ENCODE results near the gene CUL7. TPM values are rescaled to one million over a fixed set of nuclear protein-coding genes. Genes with fewer than 3 reads are reported as not detected.
"Not testable (repeated sequence)": the region's sequence is repeated elsewhere in the genome, so short reads cannot be mapped to it uniquely, and the experiment has no call there.

CUL7 gene
- polyA plus RNA-seq, 2 donors = 5.1 to 5.5 TPM

GRCh38 chr6:43013097-43013842, 40.4 kb downstream of the CUL7 start:
- H3K4me1 ChIP-seq (ENCODE audit: control insufficient read depth in 2 of 2, insufficient read depth in 2 of 2, low read length in 1 of 2) = peaks cover 2 to 10% of the 10 kb centered on the region in 2 donors
- peak overlapping the region; percentile 60 to 64 for H3K4me3 ChIP-seq (ENCODE audit: low read depth in 1 of 2, low read length in 2 of 2)
- H3K27ac ChIP-seq (ENCODE audit: low read depth in 2 of 2, low read length in 1 of 2) = peak overlapping the region; percentile 60 to 88
- H3K27me3 ChIP-seq (ENCODE audit: control insufficient read depth in 1 of 2, insufficient read depth in 2 of 2, low read length in 2 of 2) = no peaks in the 10 kb centered on the region
- 1 to 2% methylated on average over 25 of the region's 25 CpGs for WGBS, 2 donors
- H3K36me3 ChIP-seq (ENCODE audit: control insufficient read depth in 2 of 2, insufficient read depth in 2 of 2, low read length in 1 of 2) = peaks cover 16 to 38% of the 10 kb centered on the region in 2 donors
- no peaks in the 10 kb centered on the region for H3K9me3 ChIP-seq (ENCODE audit: control insufficient read depth in 2 of 2, insufficient read depth in 1 of 2, low read depth in 1 of 2, low read length in 1 of 2)

- peaks cover 17 to 38% of the 10 kb centered on the region in 2 donors for H3K36me3 ChIP-seq (ENCODE audit: control insufficient read depth in 2 of 2, insufficient read depth in 2 of 2, low read length in 1 of 2)
- H3K27me3 ChIP-seq (ENCODE audit: control insufficient read depth in 1 of 2, insufficient read depth in 2 of 2, low read length in 2 of 2) = no peaks in the 10 kb centered on the region
- no peak overlapping the region for H3K27ac ChIP-seq (ENCODE audit: low read depth in 2 of 2, low read length in 1 of 2)
- H3K4me1 ChIP-seq (ENCODE audit: control insufficient read depth in 2 of 2, insufficient read depth in 2 of 2, low read length in 1 of 2) = peaks cover 2 to 10% of the 10 kb centered on the region in 2 donors
- H3K4me3 ChIP-seq (ENCODE audit: low read depth in 1 of 2, low read length in 2 of 2) = no peak overlapping the region
- H3K9me3 ChIP-seq (ENCODE audit: control insufficient read depth in 2 of 2, insufficient read depth in 1 of 2, low read depth in 1 of 2, low read length in 1 of 2) = no peaks in the 10 kb centered on the region
- 70 to 76% methylated on average over 6 of the region's 6 CpGs for WGBS, 2 donors
Observed at GRCh38 chr6:43012364-43012763, 41.3 kb downstream of the CUL7 start.

DNA sequence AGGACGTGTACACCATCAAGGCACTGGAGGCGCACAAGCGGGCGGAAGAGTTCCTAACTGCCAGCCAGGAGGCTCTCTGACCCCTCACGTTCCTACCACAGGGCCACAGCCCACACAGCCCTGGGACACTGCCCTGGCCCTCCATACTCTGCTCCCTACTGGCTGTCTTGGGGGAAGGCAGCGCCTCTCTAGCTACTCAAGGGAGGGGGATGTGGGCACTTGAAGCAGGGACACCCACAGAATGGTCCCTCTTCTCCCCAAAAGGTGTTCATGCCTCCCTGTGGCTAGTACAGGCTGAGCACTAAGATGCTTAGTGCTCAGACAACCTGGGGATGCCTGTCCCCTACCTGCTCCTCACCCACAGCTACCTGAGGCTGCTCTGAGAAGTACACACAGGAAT, 42.4 kb downstream of the CUL7 start:
- Histone ChIP-seq H3K27me3 (ENCODE audit: control insufficient read depth in 1 of 2, insufficient read depth in 2 of 2, low read length in 2 of 2) (no peaks in the 10 kb centered on the region), H3K4me3 (ENCODE audit: low read depth in 1 of 2, low read length in 2 of 2) (no peak overlapping the region), H3K27ac (ENCODE audit: low read depth in 2 of 2, low read length in 1 of 2) (no peak overlapping the region), H3K4me1 (ENCODE audit: control insufficient read depth in 2 of 2, insufficient read depth in 2 of 2, low read length in 1 of 2) (peaks cover 2% of the 10 kb centered on the region in 2 donors), H3K36me3 (ENCODE audit: control insufficient read depth in 2 of 2, insufficient read depth in 2 of 2, low read length in 1 of 2) (peaks cover 21 to 46% of the 10 kb centered on the region in 2 donors), H3K9me3 (ENCODE audit: control insufficient read depth in 2 of 2, insufficient read depth in 1 of 2, low read depth in 1 of 2, low read length in 1 of 2) (no peaks in the 10 kb centered on the region)
- 76 to 80% methylated on average over 6 of the region's 6 CpGs for WGBS, 2 donors

DNA sequence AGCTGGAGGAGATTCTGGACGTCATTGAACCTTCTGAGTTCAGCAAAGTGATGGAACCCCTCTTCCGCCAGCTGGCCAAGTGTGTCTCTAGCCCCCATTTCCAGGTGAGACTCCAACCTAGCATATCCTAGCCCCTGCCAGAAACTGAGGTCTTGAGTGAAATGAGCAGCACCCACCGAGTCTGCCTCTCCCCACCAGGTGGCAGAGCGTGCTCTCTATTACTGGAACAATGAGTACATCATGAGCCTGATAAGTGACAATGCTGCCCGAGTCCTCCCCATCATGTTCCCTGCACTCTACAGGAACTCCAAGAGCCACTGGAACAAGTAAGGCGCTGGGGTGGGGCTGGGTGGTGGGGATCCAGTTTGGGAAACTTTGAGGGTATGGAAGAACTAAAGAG, 44.5 kb downstream of the CUL7 start:
- 61 to 66% methylated on average over 6 of the region's 6 CpGs for whole genome bisulfite sequencing, 2 donors
- Histone ChIP-seq H3K4me3 (ENCODE audit: low read depth in 1 of 2, low read length in 2 of 2) (no peak overlapping the region), H3K4me1 (ENCODE audit: control insufficient read depth in 2 of 2, insufficient read depth in 2 of 2, low read length in 1 of 2) (peaks cover 0 to 2% of the 10 kb centered on the region in 2 donors), H3K27ac (ENCODE audit: low read depth in 2 of 2, low read length in 1 of 2) (no peak overlapping the region), H3K27me3 (ENCODE audit: control insufficient read depth in 1 of 2, insufficient read depth in 2 of 2, low read length in 2 of 2) (no peaks in the 10 kb centered on the region), H3K9me3 (ENCODE audit: control insufficient read depth in 2 of 2, insufficient read depth in 1 of 2, low read depth in 1 of 2, low read length in 1 of 2) (no peaks in the 10 kb centered on the region), H3K36me3 (ENCODE audit: control insufficient read depth in 2 of 2, insufficient read depth in 2 of 2, low read length in 1 of 2) (peaks cover 21 to 49% of the 10 kb centered on the region in 2 donors)

DNA sequence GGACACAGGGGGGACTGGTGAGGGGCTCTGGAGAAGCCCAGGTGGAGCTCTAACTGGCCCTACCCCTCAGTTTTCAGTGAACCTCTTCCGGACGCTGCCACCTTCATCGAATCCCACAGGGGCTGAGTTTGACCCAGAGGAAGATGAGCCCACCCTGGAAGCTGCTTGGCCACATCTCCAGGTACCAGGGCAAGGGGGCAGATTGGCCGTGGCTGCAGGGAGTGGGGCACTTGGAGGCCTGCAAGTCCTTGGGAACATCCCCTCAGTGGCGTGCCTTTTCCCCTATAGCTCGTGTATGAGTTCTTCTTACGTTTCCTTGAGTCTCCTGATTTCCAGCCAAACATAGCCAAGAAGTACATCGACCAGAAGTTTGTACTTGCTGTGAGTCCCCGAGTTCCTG, 46.5 kb downstream of the CUL7 start:
- Histone ChIP-seq H3K4me3 (ENCODE audit: low read depth in 1 of 2, low read length in 2 of 2) (no peak overlapping the region), H3K27ac (ENCODE audit: low read depth in 2 of 2, low read length in 1 of 2) (no peak overlapping the region), H3K36me3 (ENCODE audit: control insufficient read depth in 2 of 2, insufficient read depth in 2 of 2, low read length in 1 of 2) (peaks cover 21 to 51% of the 10 kb centered on the region in 2 donors), H3K4me1 (ENCODE audit: control insufficient read depth in 2 of 2, insufficient read depth in 2 of 2, low read length in 1 of 2) (no peaks in the 10 kb centered on the region), H3K27me3 (ENCODE audit: control insufficient read depth in 1 of 2, insufficient read depth in 2 of 2, low read length in 2 of 2) (no peaks in the 10 kb centered on the region), H3K9me3 (ENCODE audit: control insufficient read depth in 2 of 2, insufficient read depth in 1 of 2, low read depth in 1 of 2, low read length in 1 of 2) (no peaks in the 10 kb centered on the region)
- 90 to 91% methylated on average over 9 of the region's 9 CpGs for WGBS, 2 donors

GRCh38 chr6:43006251-43006650, 47.4 kb downstream of the CUL7 start:
- Histone ChIP-seq H3K36me3 (ENCODE audit: control insufficient read depth in 2 of 2, insufficient read depth in 2 of 2, low read length in 1 of 2) (peaks cover 23 to 43% of the 10 kb centered on the region in 2 donors), H3K9me3 (ENCODE audit: control insufficient read depth in 2 of 2, insufficient read depth in 1 of 2, low read depth in 1 of 2, low read length in 1 of 2) (no peaks in the 10 kb centered on the region), H3K4me1 (ENCODE audit: control insufficient read depth in 2 of 2, insufficient read depth in 2 of 2, low read length in 1 of 2) (no peaks in the 10 kb centered on the region), H3K4me3 (ENCODE audit: low read depth in 1 of 2, low read length in 2 of 2) (no peak overlapping the region), H3K27me3 (ENCODE audit: control insufficient read depth in 1 of 2, insufficient read depth in 2 of 2, low read length in 2 of 2) (no peaks in the 10 kb centered on the region), H3K27ac (ENCODE audit: low read depth in 2 of 2, low read length in 1 of 2) (no peak overlapping the region)
- WGBS, 2 donors = 93 to 95% methylated on average over 11 of the region's 11 CpGs

GRCh38 chr6:43005844-43006243, 47.8 kb downstream of the CUL7 start:
- Histone ChIP-seq H3K4me3 (ENCODE audit: low read depth in 1 of 2, low read length in 2 of 2) (no peak overlapping the region), H3K27me3 (ENCODE audit: control insufficient read depth in 1 of 2, insufficient read depth in 2 of 2, low read length in 2 of 2) (no peaks in the 10 kb centered on the region), H3K36me3 (ENCODE audit: control insufficient read depth in 2 of 2, insufficient read depth in 2 of 2, low read length in 1 of 2) (peaks cover 24 to 38% of the 10 kb centered on the region in 2 donors), H3K27ac (ENCODE audit: low read depth in 2 of 2, low read length in 1 of 2) (no peak overlapping the region), H3K4me1 (ENCODE audit: control insufficient read depth in 2 of 2, insufficient read depth in 2 of 2, low read length in 1 of 2) (no peaks in the 10 kb centered on the region), H3K9me3 (ENCODE audit: control insufficient read depth in 2 of 2, insufficient read depth in 1 of 2, low read depth in 1 of 2, low read length in 1 of 2) (no peaks in the 10 kb centered on the region)
- WGBS, 2 donors = 87 to 90% methylated on average over 5 of the region's 5 CpGs

GRCh38 chr6:43001843-43002242, 51.8 kb downstream of the CUL7 start:
- H3K36me3 ChIP-seq (ENCODE audit: control insufficient read depth in 2 of 2, insufficient read depth in 2 of 2, low read length in 1 of 2) = peaks cover 4 to 11% of the 10 kb centered on the region in 2 donors
- WGBS, 2 donors = 97 to 99% methylated on average over 8 of the region's 8 CpGs

DNA sequence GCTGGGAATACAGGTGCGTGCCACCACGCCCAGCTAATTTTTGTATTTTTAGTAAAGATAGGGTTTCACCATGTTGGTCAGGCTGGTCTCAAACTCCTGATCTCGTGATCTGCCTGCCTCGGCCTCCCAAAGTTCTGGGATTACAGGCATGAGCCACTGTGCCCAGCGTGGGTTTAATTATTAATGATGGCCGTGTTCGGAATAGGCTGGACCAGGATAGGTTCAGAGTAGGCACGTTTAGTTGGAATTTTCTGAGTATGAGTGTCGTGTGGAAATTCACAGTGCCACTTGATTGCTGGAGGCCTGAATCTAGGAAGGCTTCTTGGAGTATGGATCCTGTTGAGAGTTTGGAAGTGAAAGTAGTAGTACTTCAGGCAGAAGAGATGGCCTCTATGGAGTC, 55.4 kb downstream of the CUL7 start:
- H3K27ac ChIP-seq (ENCODE audit: low read depth in 2 of 2, low read length in 1 of 2); H3K36me3 ChIP-seq (ENCODE audit: control insufficient read depth in 2 of 2, insufficient read depth in 2 of 2, low read length in 1 of 2); H3K4me3 ChIP-seq (ENCODE audit: low read depth in 1 of 2, low read length in 2 of 2); H3K4me1 ChIP-seq (ENCODE audit: control insufficient read depth in 2 of 2, insufficient read depth in 2 of 2, low read length in 1 of 2); H3K27me3 ChIP-seq (ENCODE audit: control insufficient read depth in 1 of 2, insufficient read depth in 2 of 2, low read length in 2 of 2); H3K9me3 ChIP-seq (ENCODE audit: control insufficient read depth in 2 of 2, insufficient read depth in 1 of 2, low read depth in 1 of 2, low read length in 1 of 2): not testable (repeated sequence)
- WGBS, 2 donors = 93 to 94% methylated on average over 9 of the region's 9 CpGs

More at GRCh38 chr6:43001843-43002242, 51.8 kb downstream of the CUL7 start:
- Histone ChIP-seq H3K4me3 (ENCODE audit: low read depth in 1 of 2, low read length in 2 of 2) (no peak overlapping the region), H3K9me3 (ENCODE audit: control insufficient read depth in 2 of 2, insufficient read depth in 1 of 2, low read depth in 1 of 2, low read length in 1 of 2) (no peaks in the 10 kb centered on the region), H3K4me1 (ENCODE audit: control insufficient read depth in 2 of 2, insufficient read depth in 2 of 2, low read length in 1 of 2) (no peaks in the 10 kb centered on the region), H3K27ac (ENCODE audit: low read depth in 2 of 2, low read length in 1 of 2) (no peak overlapping the region), H3K27me3 (ENCODE audit: control insufficient read depth in 1 of 2, insufficient read depth in 2 of 2, low read length in 2 of 2) (no peaks in the 10 kb centered on the region)

- no peaks in the 10 kb centered on the region for H3K27me3 ChIP-seq (ENCODE audit: control insufficient read depth in 1 of 2, insufficient read depth in 2 of 2, low read length in 2 of 2)
Observed at GRCh38 chr6:42996513-42996912, 57.1 kb downstream of the CUL7 start.

More at GRCh38 chr6:42996513-42996912, 57.1 kb downstream of the CUL7 start:
- no peak overlapping the region for H3K27ac ChIP-seq (ENCODE audit: low read depth in 2 of 2, low read length in 1 of 2)
- no peaks in the 10 kb centered on the region for H3K4me1 ChIP-seq (ENCODE audit: control insufficient read depth in 2 of 2, insufficient read depth in 2 of 2, low read length in 1 of 2)
- peaks cover 2 to 3% of the 10 kb centered on the region in 2 donors for H3K36me3 ChIP-seq (ENCODE audit: control insufficient read depth in 2 of 2, insufficient read depth in 2 of 2, low read length in 1 of 2)
- H3K9me3 ChIP-seq (ENCODE audit: control insufficient read depth in 2 of 2, insufficient read depth in 1 of 2, low read depth in 1 of 2, low read length in 1 of 2) = no peaks in the 10 kb centered on the region
- H3K4me3 ChIP-seq (ENCODE audit: low read depth in 1 of 2, low read length in 2 of 2) = no peak overlapping the region

All from esophagus (tissue), 2 donors.